Stimulated activated CD8-positive, alpha-beta memory T cell treated with anti-CD3 and anti-CD28 coated beads, Interleukin-2, amount 100 ng/mL, for 48 hours (primary cell): Measurements from ENCODE around the gene SBF2.
"Not testable (repeated sequence)": the region's sequence is repeated elsewhere in the genome, so short reads cannot be mapped to it uniquely, and the experiment has no call there.

Source experiments
- DNase-seq, 2 donors: peaks; one replicate each; pipeline ENCODE4 v3.0.0-alpha.2; 2020; ENCODE audit warnings: low read depth in 2 of 2

Gene SBF2

DNA sequence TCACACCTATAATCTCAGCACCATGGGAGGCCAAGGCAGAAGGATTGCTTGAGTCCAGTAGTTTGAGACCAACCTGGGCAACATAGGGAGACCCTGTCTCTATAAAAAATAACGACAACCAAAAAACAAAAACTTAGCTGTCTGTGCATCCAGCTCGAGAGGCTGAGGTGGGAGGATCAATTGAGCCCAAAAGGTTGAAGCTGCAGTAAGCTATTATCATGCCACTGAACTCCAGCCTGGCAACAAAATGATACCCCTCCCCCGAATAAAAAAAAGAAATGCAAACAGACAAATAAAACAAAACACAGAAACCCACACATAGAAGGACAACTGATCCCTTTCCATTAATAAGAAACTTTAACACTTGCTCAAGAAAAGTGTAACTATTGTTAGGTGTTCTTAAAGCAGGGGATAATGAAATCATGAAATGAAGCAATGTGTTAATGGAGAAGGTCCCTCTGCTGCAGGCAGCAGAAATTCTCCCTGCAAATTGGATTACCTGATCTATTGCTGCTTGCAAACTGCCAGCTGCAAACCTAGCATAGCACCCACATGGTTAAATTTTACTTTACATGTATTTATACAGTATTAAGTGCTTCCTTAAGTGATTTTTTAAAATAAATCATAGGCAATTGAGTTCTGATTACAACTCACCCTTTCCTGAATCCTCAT is 226.3 kb downstream of the SBF2 start:
- DNase-seq: no peak

GRCh38 chr11:10066441-10066840 is 227.6 kb downstream of the SBF2 start:
- DNase-seq: no peak

DNA sequence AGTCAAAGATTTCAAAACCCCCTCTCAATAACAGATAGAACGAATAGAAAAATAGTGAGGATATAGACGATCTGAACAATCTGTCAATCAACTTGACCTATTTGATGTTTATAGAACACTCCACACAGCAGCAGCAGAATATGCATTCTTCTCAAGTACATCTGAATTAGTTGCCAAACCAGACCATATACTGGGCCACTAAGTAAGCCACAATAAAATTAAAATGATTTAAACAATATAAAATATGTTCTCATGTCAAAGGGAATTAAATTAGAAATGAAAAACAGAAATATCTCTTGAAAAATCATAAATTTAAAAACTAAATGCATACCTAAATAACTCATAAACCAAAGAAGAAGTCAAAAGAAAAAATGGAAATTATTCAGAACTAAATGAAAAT is 229.2 kb downstream of the SBF2 start:
- no peak for DNase-seq

DNA sequence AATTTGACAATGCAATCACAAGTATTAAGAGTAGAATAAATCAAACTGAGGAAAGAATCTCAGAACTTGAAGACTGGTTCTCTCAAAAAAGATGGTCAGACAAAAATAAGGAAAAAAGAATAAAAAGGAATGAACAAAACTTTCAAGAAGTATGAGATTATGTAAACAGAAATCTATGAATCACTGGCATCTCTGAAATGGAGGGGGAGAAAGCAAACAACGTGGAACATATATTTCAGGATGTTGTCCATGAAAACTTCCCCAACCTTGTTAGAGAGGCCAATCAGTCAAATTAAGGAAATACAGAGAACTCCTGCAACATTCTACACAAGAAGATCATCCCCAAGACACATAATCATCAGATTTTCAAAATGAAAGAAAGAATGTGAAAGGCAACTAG is 235.7 kb downstream of the SBF2 start:
- DNase-seq: no peak

GRCh38 chr11:10051868-10052586 is 242.0 kb downstream of the SBF2 start:
- DNase-seq: no peak

DNA sequence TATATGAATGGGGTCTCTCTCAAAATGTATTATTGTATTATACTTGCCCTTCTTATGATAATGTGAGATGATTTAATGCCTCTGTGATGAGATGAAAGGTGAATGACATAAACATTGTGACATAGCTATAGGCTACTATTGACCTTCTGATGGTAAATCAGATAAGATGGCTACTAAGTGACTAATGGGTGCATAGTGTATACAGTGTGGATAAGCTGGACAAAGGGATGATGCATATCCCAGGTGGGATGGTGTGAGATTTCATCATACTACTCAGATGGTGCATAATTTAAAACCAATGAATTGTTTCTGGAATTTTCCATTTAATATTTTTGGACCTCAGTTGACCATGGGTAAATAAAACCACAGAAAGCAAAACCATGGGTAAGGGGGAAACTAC is 243.5 kb downstream of the SBF2 start:
- no peak for DNase-seq

GRCh38 chr11:10049756-10050155 is 244.3 kb downstream of the SBF2 start:
- DNase-seq: no peak

- no peak for DNase-seq
Measured at GRCh38 chr11:10048350-10048749, 245.7 kb downstream of the SBF2 start.

DNA sequence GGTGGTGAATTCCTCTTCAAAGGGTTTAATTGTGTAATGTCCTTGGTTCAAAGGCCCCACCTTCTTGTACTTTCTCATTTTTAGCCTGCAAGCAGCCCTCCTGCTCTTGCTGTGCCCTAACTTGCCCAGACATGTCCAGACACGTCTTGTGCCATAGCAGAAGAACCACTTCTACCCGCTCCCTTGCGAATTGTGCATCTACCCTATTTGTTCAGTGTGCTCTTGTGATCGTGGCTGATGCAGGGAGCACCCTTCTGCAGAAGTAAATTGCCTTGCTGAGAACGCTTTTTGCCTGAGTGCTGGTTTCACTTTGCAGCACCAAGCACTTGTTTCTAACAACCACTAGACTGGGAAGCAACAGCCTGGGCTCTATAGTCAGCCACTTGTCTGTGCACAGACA is 249.4 kb downstream of the SBF2 start:
- DNase-seq: no peak

DNA sequence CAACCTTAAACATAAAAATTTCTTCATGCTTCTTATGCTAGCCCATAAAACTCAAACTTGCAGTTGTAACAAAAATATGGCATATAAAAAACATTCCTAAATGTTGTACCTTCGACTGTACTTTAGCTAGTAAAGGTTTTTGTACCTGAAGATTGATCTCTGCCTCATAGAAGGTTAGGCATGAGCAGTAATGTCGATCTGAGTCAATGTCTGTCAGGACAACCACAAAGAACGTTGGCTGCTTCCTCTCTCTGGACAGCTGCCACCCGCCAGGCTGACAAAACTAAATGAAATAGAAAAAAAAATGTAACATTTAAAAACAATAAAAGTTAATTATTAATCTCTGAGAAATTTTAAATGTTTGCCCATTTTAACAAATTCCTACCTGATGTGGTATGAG is 251.3 kb downstream of the SBF2 start:
- no peak for DNase-seq

GRCh38 chr11:10041748-10042446 is 252.1 kb downstream of the SBF2 start:
- DNase-seq: no peak

DNA sequence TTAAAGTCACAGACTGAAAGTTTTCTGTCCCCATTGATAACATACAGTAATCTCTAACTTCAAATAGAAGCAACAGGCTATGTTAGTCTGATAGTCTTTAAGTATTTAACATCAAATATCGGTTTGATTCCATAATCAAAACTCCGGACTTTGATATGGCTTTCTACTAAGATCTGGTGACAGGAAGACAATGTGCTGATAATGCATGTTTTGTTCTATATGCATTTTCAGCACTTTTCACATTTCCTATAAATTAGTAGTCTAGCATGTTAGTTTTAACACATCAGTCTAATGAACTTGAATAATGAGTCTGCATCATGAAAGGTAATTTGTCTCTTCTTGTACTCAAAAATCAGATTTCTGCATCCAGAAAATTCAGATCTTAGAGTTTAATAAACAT is 252.7 kb downstream of the SBF2 start:
- DNase-seq: no peak

DNA sequence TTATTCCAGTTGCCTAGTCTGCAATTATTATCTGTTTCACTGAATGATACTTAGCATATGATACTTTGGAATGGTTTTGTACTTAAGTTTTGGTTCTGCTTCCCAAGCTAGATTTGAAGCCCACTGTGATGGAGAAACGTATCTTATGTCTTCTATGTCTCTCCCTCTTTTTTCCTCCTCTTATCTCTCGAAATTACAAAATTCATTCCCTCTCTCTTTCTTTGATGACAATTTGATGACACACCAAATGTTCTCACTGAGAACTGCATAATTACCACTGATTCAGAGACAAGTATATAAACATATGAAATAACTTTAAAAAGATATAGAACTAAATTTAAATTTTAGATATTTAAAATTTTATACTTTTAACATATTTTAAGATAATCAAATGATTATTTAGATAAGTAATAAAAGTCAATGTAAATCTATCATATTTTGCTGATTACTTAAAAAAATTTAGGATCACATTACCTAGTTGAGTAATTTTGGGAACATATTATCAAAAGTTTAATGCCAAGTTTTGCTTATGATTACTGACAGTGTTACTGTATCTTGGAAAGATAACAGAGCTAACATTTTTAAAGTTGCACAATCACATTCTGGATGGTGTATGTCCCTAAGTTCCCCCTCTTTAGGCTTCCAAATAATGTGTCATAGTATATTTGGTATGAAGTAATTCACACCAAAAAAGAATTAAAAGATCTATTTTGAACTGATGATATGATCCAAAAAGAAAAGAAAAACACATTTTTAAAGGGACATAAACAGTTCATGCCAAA is 255.3 kb downstream of the SBF2 start:
- no peak for DNase-seq

DNA sequence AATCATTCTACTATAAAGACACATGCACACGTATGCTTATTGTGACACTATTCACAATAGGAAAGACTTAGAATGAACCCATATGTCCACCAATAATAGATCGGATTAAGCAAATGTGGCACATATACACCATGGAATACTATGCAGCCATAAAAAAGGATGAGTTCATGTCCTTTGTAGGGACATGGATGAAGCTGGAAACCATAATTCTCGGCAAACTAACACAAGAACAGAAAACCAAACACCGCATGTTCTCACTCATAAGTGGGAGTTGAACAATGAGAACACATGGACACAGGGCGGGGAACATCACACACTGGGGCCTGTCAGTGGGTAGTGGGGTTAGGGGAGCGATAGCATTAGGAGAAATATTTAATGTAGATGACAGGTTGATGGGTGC is 258.1 kb downstream of the SBF2 start:
- not testable (repeated sequence) for DNase-seq

DNA sequence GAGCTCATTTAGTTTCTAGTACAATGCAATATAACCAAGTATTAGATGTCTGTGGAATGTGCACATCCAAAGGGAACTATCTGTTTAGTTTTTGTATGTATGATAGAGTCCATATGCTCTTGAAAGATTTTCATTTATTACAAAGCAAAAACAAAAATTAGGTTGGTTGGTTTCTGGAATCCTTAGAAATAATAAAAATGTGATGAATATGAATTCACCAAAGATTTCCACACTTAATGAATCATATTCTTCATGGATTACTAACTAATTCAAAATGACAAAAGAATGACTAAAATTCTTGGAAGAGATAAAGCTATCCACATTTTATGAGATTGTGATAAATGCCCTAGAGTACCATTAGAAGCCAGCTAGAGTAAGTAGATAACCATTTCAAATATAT is 261.1 kb downstream of the SBF2 start:
- no peak for DNase-seq

DNA sequence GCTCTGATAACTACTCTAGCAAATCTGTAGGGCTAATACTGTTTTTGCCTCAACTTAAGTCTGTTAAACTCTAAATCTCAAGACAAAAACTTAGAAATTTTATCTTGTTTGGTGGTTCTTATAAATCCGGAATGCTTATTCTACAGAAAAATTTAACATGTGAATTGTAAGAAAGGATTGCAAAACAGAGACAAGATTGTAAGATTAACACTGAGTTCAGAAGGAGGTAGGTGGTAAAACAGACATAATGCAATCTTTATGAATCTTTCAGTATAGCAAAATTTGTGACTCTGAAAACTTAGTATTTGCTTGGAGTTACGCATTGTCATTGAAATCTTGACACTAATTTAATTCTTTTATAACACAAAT is 263.9 kb downstream of the SBF2 start:
- DNase-seq: no peak

DNA sequence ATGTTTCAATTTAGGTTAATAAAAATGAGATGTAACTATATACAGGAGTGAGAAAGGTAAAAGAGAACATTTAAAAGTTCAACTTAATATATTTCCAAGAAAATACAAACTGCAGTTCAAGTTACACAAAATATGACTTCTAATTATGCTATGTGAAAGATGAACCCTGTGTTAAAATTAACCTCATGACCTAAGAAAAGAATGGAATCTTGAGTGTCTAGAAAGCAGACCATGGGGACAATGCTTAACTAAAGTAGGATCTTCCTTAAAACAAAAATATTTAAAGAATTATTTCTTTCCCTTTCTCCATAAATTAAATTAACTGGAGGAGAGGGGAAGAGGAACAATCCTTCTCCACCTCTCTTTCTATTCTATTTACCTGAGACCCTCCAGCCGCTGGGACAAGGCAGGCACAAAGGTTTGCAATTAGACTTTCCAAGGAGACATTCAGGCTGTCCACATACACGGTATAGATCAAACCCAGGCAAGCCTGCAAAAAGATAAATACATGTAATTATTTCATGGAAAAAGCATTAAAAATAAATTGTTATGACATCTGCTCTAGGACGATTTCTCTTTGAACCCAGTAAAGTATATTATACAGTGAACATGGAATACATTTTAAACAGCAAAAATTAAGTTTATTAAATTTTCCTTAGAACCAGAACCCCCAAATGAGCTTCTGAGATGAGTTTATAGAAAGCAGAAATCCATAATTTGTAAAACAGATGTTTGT is 264.5 kb downstream of the SBF2 start:
- no peak for DNase-seq

DNA sequence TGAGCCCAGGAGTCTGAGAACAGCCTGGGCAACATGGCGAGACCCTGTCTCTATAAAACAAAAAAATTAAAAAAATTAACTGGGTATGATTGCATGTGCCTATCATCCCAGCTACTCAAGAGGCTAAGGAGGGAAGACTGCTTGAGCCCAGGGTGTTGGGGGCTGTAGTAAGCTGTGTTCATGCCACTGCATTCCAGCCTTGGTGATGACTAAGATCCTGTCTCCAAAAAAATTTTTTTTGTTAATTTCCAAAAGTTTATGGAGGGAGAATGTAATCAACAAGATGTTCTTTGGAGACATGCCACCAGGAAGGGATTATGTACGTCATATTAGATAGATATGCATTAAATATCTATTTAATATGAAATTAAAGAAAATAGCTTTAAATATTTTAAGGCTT is 267.5 kb downstream of the SBF2 start:
- no peak for DNase-seq

GRCh38 chr11:10023212-10023611 is 270.8 kb downstream of the SBF2 start:
- no peak for DNase-seq

DNA sequence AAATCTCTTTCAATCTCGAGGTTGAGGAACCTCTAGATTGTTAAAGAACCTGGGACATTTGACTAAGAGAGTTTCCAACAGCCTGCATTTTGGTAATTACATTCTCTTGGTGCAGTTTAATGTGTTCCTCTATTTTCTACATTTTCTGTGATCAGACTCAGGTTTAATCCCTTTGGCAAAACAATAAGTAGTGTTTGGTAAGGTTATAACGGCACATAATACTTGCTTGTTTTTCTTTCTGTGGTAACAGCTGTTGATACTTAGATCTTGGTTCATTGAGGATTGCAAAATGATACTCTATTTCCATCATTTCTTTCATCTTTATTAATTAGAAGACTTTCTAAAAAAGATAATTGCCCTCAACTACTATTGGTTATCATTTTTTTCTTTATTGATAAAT is 271.3 kb downstream of the SBF2 start:
- DNase-seq: no peak

GRCh38 chr11:10021563-10021962 is 272.5 kb downstream of the SBF2 start:
- no peak for DNase-seq
